ENCODE data around the gene TAF8. TPM values are rescaled to one million over a fixed set of nuclear protein-coding genes. Genes with fewer than 3 reads are reported as not detected.
A peak's percentile ranks its signal among the peaks of the same experiment; 100 is the strongest.

Gene TAF8
- total RNA-seq, 3 donors from 2014 or later = 15.7 to 25.4 (median 21.1) TPM

DNA sequence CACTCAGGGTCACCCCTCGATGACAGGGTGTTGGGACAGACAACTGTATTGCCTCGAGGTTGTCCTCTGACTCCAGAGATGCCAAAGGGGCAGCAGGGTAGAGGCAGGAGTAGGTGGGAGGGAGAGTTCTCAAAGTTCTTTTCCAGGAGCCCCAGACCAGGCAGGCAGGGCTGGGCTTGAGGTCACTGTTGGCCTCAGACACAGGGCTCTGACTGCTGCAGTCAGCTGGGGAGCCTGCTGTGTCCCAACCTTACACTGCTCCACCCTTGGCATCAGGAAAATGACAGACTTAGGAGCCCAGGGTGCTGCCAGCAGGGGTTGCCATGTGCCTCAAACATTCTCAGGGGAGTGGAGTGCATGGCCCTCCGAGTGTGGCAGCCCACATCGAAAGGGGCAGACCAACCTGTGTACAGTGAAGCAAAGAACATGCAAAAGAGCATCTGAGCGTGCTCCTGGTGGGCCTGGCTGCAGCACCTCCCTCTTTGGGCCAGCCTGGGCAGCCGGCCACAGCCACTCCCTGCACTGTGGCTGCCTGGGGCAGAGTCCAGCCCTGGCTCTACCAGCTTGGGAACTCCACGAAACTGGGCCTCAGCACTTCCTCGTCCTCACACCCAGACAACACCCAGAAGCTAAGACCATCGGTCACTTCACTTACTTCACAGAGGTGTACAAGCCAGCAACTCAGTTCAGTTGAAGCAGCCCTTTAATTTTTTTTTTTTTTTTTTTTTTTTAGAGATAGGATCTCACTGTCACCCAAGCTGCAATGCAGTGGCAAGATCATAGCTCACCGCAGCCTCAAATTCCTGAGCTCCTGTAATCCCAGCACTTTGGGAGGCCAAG, 68.1 kb downstream of the TAF8 start:
- Histone ChIP-seq H3K4me1 (peaks cover 0 to 6% of the 10 kb centered on the region in 2 donors), H3K27me3 (no peaks in the 10 kb centered on the region), H3K36me3 (no peaks in the 10 kb centered on the region), H3K9me3 (no peaks in the 10 kb centered on the region), H3K27ac (peak overlapping the region; percentile 81 to 94), H3K4me3 (no peak overlapping the region)
- TF ChIP-seq CTCF (IDR thresholded peaks at IDR 0.05) (no peak), POLR2AphosphoS5 (IDR thresholded peaks at IDR 0.05) (peak in 2 of 3 donors; percentile 33 to 36)
- intact Hi-C loops (cut with DNase I; ENCODE audit: low total_unique reads) = no loop called here
- peak; percentile 89 for DNase-seq (ENCODE audit: low spot score in 2 of 2)

GRCh38 chr6:42120895-42121865, 70.9 kb downstream of the TAF8 start:
- H3K4me1 ChIP-seq = peaks cover 0 to 6% of the 10 kb centered on the region in 2 donors
- intact Hi-C loops (cut with DNase I; ENCODE audit: low total_unique reads) = no loop called here
- no peaks in the 10 kb centered on the region for H3K27me3 ChIP-seq
- H3K9me3 ChIP-seq = no peaks in the 10 kb centered on the region
- no peak for TF ChIP-seq CTCF (IDR thresholded peaks at IDR 0.05)
- TF ChIP-seq POLR2A (IDR thresholded peaks at IDR 0.05) = no peak
- TF ChIP-seq POLR2AphosphoS5 (IDR thresholded peaks at IDR 0.05) = no peak
- peak in 1 of 2 donors; percentile 42 for DNase-seq (ENCODE audit: low spot score in 2 of 2)
- peak overlapping the region; percentile 84 to 94 for H3K27ac ChIP-seq
- H3K36me3 ChIP-seq = no peaks in the 10 kb centered on the region
- no peak overlapping the region for H3K4me3 ChIP-seq

GRCh38 chr6:42123379-42124103, 73.2 kb downstream of the TAF8 start:
- Histone ChIP-seq H3K9me3 (no peaks in the 10 kb centered on the region), H3K27ac (peak overlapping the region; percentile 90 to 94), H3K4me1 (peaks cover 0 to 6% of the 10 kb centered on the region in 2 donors), H3K4me3 (no peak overlapping the region), H3K36me3 (no peaks in the 10 kb centered on the region), H3K27me3 (no peaks in the 10 kb centered on the region)
- no peak for DNase-seq (ENCODE audit: low spot score in 2 of 2)
- intact Hi-C loops (cut with DNase I; ENCODE audit: low total_unique reads) = no loop called here
- TF ChIP-seq CTCF (IDR thresholded peaks at IDR 0.05) = no peak
- TF ChIP-seq POLR2AphosphoS5 (IDR thresholded peaks at IDR 0.05) = no peak
- no peak for TF ChIP-seq POLR2A (IDR thresholded peaks at IDR 0.05)

GRCh38 chr6:42124223-42124836, 74.0 kb downstream of the TAF8 start:
- DNase-seq (ENCODE audit: low spot score in 2 of 2) = no peak
- H3K27ac ChIP-seq = peak overlapping the region; percentile 90 to 94
- intact Hi-C loops (cut with DNase I; ENCODE audit: low total_unique reads) = no loop called here
- no peaks in the 10 kb centered on the region for H3K9me3 ChIP-seq
- H3K27me3 ChIP-seq = no peaks in the 10 kb centered on the region
- peaks cover 0 to 6% of the 10 kb centered on the region in 2 donors for H3K4me1 ChIP-seq
- H3K36me3 ChIP-seq = no peaks in the 10 kb centered on the region
- no peak for TF ChIP-seq POLR2AphosphoS5 (IDR thresholded peaks at IDR 0.05)
- no peak for TF ChIP-seq POLR2A (IDR thresholded peaks at IDR 0.05)
- TF ChIP-seq CTCF (IDR thresholded peaks at IDR 0.05) = no peak
- no peak overlapping the region for H3K4me3 ChIP-seq
